ENCODE results near the gene FNDC11. TPM values are rescaled to one million over a fixed set of nuclear protein-coding genes. Genes with fewer than 3 reads are reported as not detected.
A peak's percentile ranks its signal among the peaks of the same experiment; 100 is the strongest.

The FNDC11 gene
- total and polyA plus RNA-seq, 2 of the 13 experiments (the other 11 are each of a cell fraction or from before 2014, with no cell fraction given), result 0.07 TPM; not detected in 1

- no peak for TF ChIP-seq ZNF460 (CRISPR knock-in tag; IDR thresholded peaks at IDR 0.05; ENCODE audit: borderline replicate concordance)
Measured at GRCh38 chr20:63544958-63545516, 8.9 kb upstream of the FNDC11 start (continued).

- Histone ChIP-seq H3K9me3 (ENCODE audit: low read length) (no peaks in the 10 kb centered on the region), H3K4me3 (replicated peaks in 1 of 3; ENCODE audit: insufficient read depth in 1 of 3, low read depth in 2 of 3, low read length in 3 of 3) (no peak overlapping the region), H3K9ac (ENCODE audit: insufficient read depth, low read depth, low read length) (no peak overlapping the region), H3K4me1 (ENCODE audit: insufficient read depth, low read length) (peaks cover 20% of the 10 kb centered on the region), H4K20me1 (ENCODE audit: insufficient read depth, low read length) (no peaks in the 10 kb centered on the region; the same call in 1 of the 2 replicates), H2AFZ (ENCODE audit: low read length) (no peak overlapping the region), H3K27ac (ENCODE audit: extremely low read length, insufficient read depth, low read length) (no peak overlapping the region), H3K4me2 (ENCODE audit: low read depth, low read length) (no peak overlapping the region), H3K27me3 (ENCODE audit: control insufficient read depth in 1 of 2, insufficient read depth in 2 of 2, low read length in 2 of 2) (peaks cover 42 to 83% of the 10 kb centered on the region in 2 experiments), H3K79me2 (ENCODE audit: insufficient read depth, low read length) (no peaks in the 10 kb centered on the region), H3K36me3 (replicated peaks in 1 of 2; ENCODE audit: control insufficient read depth in 1 of 2, insufficient read depth in 2 of 2, low read length in 2 of 2) (no peaks in the 10 kb centered on the region)
- intact Hi-C loops (cut with micrococcal nuclease; ENCODE audit: unreplicated experiment) (no loop called here), in situ Hi-C loops (cut with HindIII; ENCODE audit: extremely low pct_ligation_motif_present, low pct_unique_long_range_greater_than_20kb) (no loop called here)
- no peak for ATAC-seq
- no peak for FAIRE-seq
- CTCF ChIA-PET (ENCODE audit: low intra/inter-chr PET ratio, low total read pairs), result no interaction called here
- POLR2A ChIA-PET, result interaction anchor here (1.1 to 1.6 kb wide), 2 partner anchors 8 to 81 kb away, joined by 3 read pairs; partner anchors contain the start of gene GMEB2
- WGBS (ENCODE audit: low lambda C conversion rate), result 36% methylated on average over 5 of the region's 6 CpGs
- DNase-seq (ENCODE audit: low spot score), result no peak
- TF ChIP-seq, protein P1, sequence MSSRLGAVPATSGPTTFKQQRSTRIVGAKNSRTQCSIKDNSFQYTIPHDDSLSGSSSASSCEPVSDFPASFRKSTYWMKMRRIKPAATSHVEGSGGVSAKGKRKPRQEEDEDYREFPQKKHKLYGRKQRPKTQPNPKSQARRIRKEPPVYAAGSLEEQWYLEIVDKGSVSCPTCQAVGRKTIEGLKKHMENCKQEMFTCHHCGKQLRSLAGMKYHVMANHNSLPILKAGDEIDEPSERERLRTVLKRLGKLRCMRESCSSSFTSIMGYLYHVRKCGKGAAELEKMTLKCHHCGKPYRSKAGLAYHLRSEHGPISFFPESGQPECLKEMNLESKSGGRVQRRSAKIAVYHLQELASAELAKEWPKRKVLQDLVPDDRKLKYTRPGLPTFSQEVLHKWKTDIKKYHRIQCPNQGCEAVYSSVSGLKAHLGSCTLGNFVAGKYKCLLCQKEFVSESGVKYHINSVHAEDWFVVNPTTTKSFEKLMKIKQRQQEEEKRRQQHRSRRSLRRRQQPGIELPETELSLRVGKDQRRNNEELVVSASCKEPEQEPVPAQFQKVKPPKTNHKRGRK (CRISPR knock-in tag; IDR thresholded peaks at IDR 0.05), result no peak
- TF ChIP-seq ZNF589 (CRISPR knock-in tag; conservative IDR thresholded peaks at IDR 0.05) (no peak), EED (CRISPR knock-in tag; IDR thresholded peaks at IDR 0.05) (peak; percentile 54; the same call in 1 of the 2 replicates)
- BruUV-seq (replicated peaks), result no TSS peak
Measured at GRCh38 chr20:63545814-63546213, 8.1 kb upstream of the FNDC11 start.

Data from HepG2 (cell line).